Hepatocyte (in vitro differentiated cells): Measurements from ENCODE around the gene NR5A1. TPM values are rescaled to one million over a fixed set of nuclear protein-coding genes. Genes with fewer than 3 reads are reported as not detected.

Experiments
- DNase-seq: peaks from one replicate; pipeline ENCODE4 v3.0.0-alpha.2; 2016; ENCODE audit warnings: low spot score
- H2AFZ ChIP-seq: fragments of 200-600 bp; sonication (generic); 2 replicates; pipeline ENCODE4 v1.6.0; 2016; ENCODE audit warnings: antibody characterized with exemption, mild to moderate bottlenecking
- H3K27ac ChIP-seq: fragments of 200-600 bp; sonication (generic); 2 replicates; pipeline ENCODE4 v1.5.1; 2016; ENCODE audit warnings: mild to moderate bottlenecking
- H3K27me3 ChIP-seq: fragments of 200-600 bp; sonication (generic); 2 replicates; pipeline ENCODE4 v1.6.1; 2016
- H3K36me3 ChIP-seq: fragments of 200-600 bp; sonication (generic); replicated peaks from 2 replicates; pipeline ENCODE4 v1.5.1; 2016; ENCODE audit warnings: low read depth; ENCODE audit not compliant: insufficient read depth
- H3K4me1 ChIP-seq: fragments of 200-600 bp; sonication (generic); 2 replicates; pipeline ENCODE4 v1.5.1; 2016; ENCODE audit warnings: mild to moderate bottlenecking, moderate library complexity; ENCODE audit not compliant: insufficient read depth
- H3K4me2 ChIP-seq: fragments of 200-600 bp; sonication (generic); 2 replicates; pipeline ENCODE4 v1.6.0; 2016
- H3K4me3 ChIP-seq: fragments of 200-600 bp; sonication (generic); 2 replicates; pipeline ENCODE4 v1.5.1; 2016; ENCODE audit warnings: mild to moderate bottlenecking
- H3K79me2 ChIP-seq: fragments of 200-600 bp; sonication (generic); 2 replicates; pipeline ENCODE4 v1.6.0; 2017; ENCODE audit warnings: mild to moderate bottlenecking
- H3K9me2 ChIP-seq: fragments of 200-600 bp; sonication (generic); replicated peaks from 2 replicates; pipeline ENCODE4 v1.6.0; 2017; ENCODE audit warnings: mild to moderate bottlenecking; ENCODE audit not compliant: insufficient read depth
- H3K9me3 ChIP-seq: fragments of 200-600 bp; sonication (generic); 2 replicates; pipeline ENCODE4 v1.5.1; 2016; ENCODE audit warnings: low read depth, mild to moderate bottlenecking
- H4K20me1 ChIP-seq: fragments of 200-600 bp; sonication (generic); 2 replicates; pipeline ENCODE4 v1.6.0; 2016; ENCODE audit warnings: mild to moderate bottlenecking; ENCODE audit not compliant: insufficient read depth, poor library complexity, severe bottlenecking
- CTCF ChIP-seq: fragments of 200-600 bp; sonication (generic); IDR thresholded peaks from 2 replicates; pipeline ENCODE4 v1.5.1; 2016; ENCODE audit warnings: antibody characterized with exemption, mild to moderate bottlenecking; ENCODE audit not compliant: poor library complexity
- EZH2 ChIP-seq: fragments of 200-600 bp; sonication (generic); IDR thresholded peaks from 2 replicates; pipeline ENCODE4 v1.6.1; 2016; ENCODE audit warnings: antibody characterized with exemption, mild to moderate bottlenecking, borderline replicate concordance
- EZH2phosphoT487 ChIP-seq: fragments of 200-600 bp; sonication (generic); IDR thresholded peaks from one replicate; pipeline ENCODE4 v1.6.1; 2018; ENCODE audit warnings: antibody characterized with exemption, mild to moderate bottlenecking, low read depth, moderate library complexity; ENCODE audit not compliant: unreplicated experiment, severe bottlenecking
- WGBS: methylation state at CpG from one replicate; pipeline ENCODE4 v1.1.6; 2016; ENCODE audit warnings: low lambda C conversion rate; ENCODE audit errors: missing lambda C conversion rate; 5-methylcytosine and 5-hydroxymethylcytosine counted together
- polyA plus RNA-seq: library from polyadenylated mRNA; unstranded; fragments of >200 nt; fragmentation: Nextera tagmentation; extraction: Ambion mirVana; gene quantifications from 2 replicates; pipeline ENCODE4 v1.2.1, GENCODE V29; 2016
- total RNA-seq: library from RNA; depleted of rRNA; stranded (reverse); fragments of >200 nt; gene quantifications from 2 replicates; pipeline ENCODE4 v1.2.3, GENCODE V29; 2014

Gene NR5A1
- total and polyA plus RNA-seq, 2 experiments from 2014 or later, result 0.07 to 0.36 TPM

GRCh38 chr9:124452841-124453585 lies 54.2 kb downstream of the NR5A1 start:
- Histone ChIP-seq H3K27me3 (peaks cover 28% of the 10 kb centered on the region), H3K79me2 (no peaks in the 10 kb centered on the region), H3K9me2 (no peaks in the 10 kb centered on the region), H3K27ac (no peak overlapping the region), H3K4me2 (peak overlapping the region; percentile 77), H3K9me3 (no peaks in the 10 kb centered on the region), H3K4me1 (peaks cover 8% of the 10 kb centered on the region), H3K4me3 (no peak overlapping the region), H3K36me3 (no peaks in the 10 kb centered on the region), H2AFZ (no peak overlapping the region), H4K20me1 (no peaks in the 10 kb centered on the region)
- TF ChIP-seq EZH2 (no peak), EZH2phosphoT487 (no peak), CTCF (no peak)
- WGBS, result 78% methylated on average over 54 of the region's 85 CpGs
- DNase-seq, result no peak

- no peak for DNase-seq
- TF ChIP-seq CTCF (no peak), EZH2phosphoT487 (no peak), EZH2 (no peak)
- 91% methylated on average over 19 of the region's 19 CpGs for WGBS
- Histone ChIP-seq H3K4me1 (peaks cover 8% of the 10 kb centered on the region), H3K27me3 (peaks cover 28% of the 10 kb centered on the region), H3K4me2 (no peak overlapping the region), H3K36me3 (no peaks in the 10 kb centered on the region), H3K27ac (no peak overlapping the region), H2AFZ (no peak overlapping the region), H4K20me1 (no peaks in the 10 kb centered on the region), H3K9me2 (no peaks in the 10 kb centered on the region), H3K4me3 (no peak overlapping the region), H3K9me3 (no peaks in the 10 kb centered on the region), H3K79me2 (no peaks in the 10 kb centered on the region)
Observed at GRCh38 chr9:124452326-124452725, 54.9 kb downstream of the NR5A1 start.

- Histone ChIP-seq H2AFZ (no peak overlapping the region), H3K27me3 (peaks cover 28% of the 10 kb centered on the region), H3K27ac (no peak overlapping the region), H3K4me3 (no peak overlapping the region), H3K4me1 (peaks cover 8% of the 10 kb centered on the region), H3K9me3 (no peaks in the 10 kb centered on the region), H3K36me3 (no peaks in the 10 kb centered on the region), H3K79me2 (no peaks in the 10 kb centered on the region), H3K9me2 (no peaks in the 10 kb centered on the region), H4K20me1 (no peaks in the 10 kb centered on the region), H3K4me2 (peak overlapping the region; percentile 77)
- no peak for TF ChIP-seq CTCF
- no peak for TF ChIP-seq EZH2phosphoT487
- TF ChIP-seq EZH2, result no peak
- DNase-seq, result no peak
- 62% methylated on average over 19 of the region's 19 CpGs for WGBS
Observed at GRCh38 chr9:124450931-124451661, 56.1 kb downstream of the NR5A1 start.
